HepG2 (cell line): ENCODE measurements around the gene ZBTB7B. TPM values are rescaled to one million over a fixed set of nuclear protein-coding genes. Genes with fewer than 3 reads are reported as not detected.

Source experiments
- CREB1 ChIP-seq, 2 experiments: fragments of 450-650 bp in 1 of 2; IDR thresholded peaks; 2 replicates each; pipeline ENCODE4 v1.6.1; 2016 to 2017; ENCODE audit warnings: control low read depth in 1 of 2, mild to moderate bottlenecking in 1 of 2, missing compliant biosample characterization in 1 of 2, missing genetic modification characterization in 1 of 2
- FOXA1 ChIP-seq, 2 experiments: fragments of 450-650 bp in 1 of 2; sonication (generic) in 1 of 2; formaldehyde crosslinking in 1 of 2; IDR thresholded peaks; 2 replicates each; pipeline versions ENCODE4 v1.4.0 to v1.6.1; 2016 to 2020; ENCODE audit warnings: missing genetic modification reagents in 1 of 2
- FOXM1 ChIP-seq: sonication (generic); formaldehyde crosslinking; IDR thresholded peaks from 2 replicates; pipeline ENCODE4 v1.5.0; 2020; ENCODE audit warnings: missing genetic modification reagents
- JUND ChIP-seq: sonication (generic); formaldehyde crosslinking; IDR thresholded peaks from 2 replicates; pipeline ENCODE4 v1.8.0; 2022; ENCODE audit warnings: mild to moderate bottlenecking, missing genetic modification reagents
- MAFG ChIP-seq: sonication (generic); formaldehyde crosslinking; IDR thresholded peaks from 2 replicates; pipeline ENCODE4 v1.5.1; 2020; ENCODE audit warnings: mild to moderate bottlenecking, missing genetic modification reagents
- MAFK ChIP-seq, 2 experiments: IDR thresholded peaks in 1 of 2; conservative IDR thresholded peaks in 1 of 2; 2 replicates each; pipeline ENCODE4 v1.6.1; 2011; ENCODE audit warnings: improper control_type of control experiment in 2 of 2, low read length in 2 of 2
- MATR3 ChIP-seq: sonication (generic); formaldehyde crosslinking; IDR thresholded peaks from 2 replicates; pipeline ENCODE4 v1.4.0; 2020; ENCODE audit warnings: missing genetic modification reagents
- RCOR2 ChIP-seq: IDR thresholded peaks from 2 replicates; pipeline ENCODE4 v1.6.1; 2016; ENCODE audit warnings: missing biosample characterization, missing genetic modification reagents
- SMARCC2 ChIP-seq: fragments of 450-650 bp; IDR thresholded peaks from 2 replicates; pipeline ENCODE4 v1.6.1; 2017; ENCODE audit warnings: antibody characterized with exemption, mild to moderate bottlenecking
- SNAI1 ChIP-seq: sonication (generic); formaldehyde crosslinking; IDR thresholded peaks from 2 replicates; pipeline ENCODE4 v1.5.0; 2020; ENCODE audit warnings: mild to moderate bottlenecking, missing genetic modification reagents, borderline replicate concordance
- SRF ChIP-seq: IDR thresholded peaks from 2 replicates; pipeline ENCODE4 v1.6.1; 2011; ENCODE audit warnings: mild to moderate bottlenecking, low read depth, low read length, moderate library complexity
- ZC3H13 ChIP-seq: sonication (generic); formaldehyde crosslinking; IDR thresholded peaks from 2 replicates; pipeline ENCODE4 v1.8.1; 2023; ENCODE audit warnings: mild to moderate bottlenecking, missing genetic modification reagents, moderate library complexity
- ZFYVE20 ChIP-seq: sonication (generic); formaldehyde crosslinking; IDR thresholded peaks from 2 replicates; pipeline ENCODE4 v1.8.0; 2023; ENCODE audit warnings: low read depth, mild to moderate bottlenecking, moderate library complexity, missing genetic modification reagents, borderline replicate concordance
- ZNF234 ChIP-seq: sonication (generic); formaldehyde crosslinking; conservative IDR thresholded peaks from 2 replicates; pipeline ENCODE4 v1.5.1; 2020; ENCODE audit warnings: mild to moderate bottlenecking, missing genetic modification reagents
- ZNF282 ChIP-seq: fragments of 450-650 bp; IDR thresholded peaks from 2 replicates; pipeline ENCODE4 v1.6.1; 2018; ENCODE audit not compliant: partially characterized antibody
- ZNF34 ChIP-seq: sonication (generic); formaldehyde crosslinking; IDR thresholded peaks from 2 replicates; pipeline ENCODE4 v1.4.0; 2020; ENCODE audit warnings: mild to moderate bottlenecking, missing genetic modification reagents, borderline replicate concordance
- ZNF468 ChIP-seq: sonication (generic); formaldehyde crosslinking; IDR thresholded peaks from 2 replicates; pipeline ENCODE4 v1.8.0; 2022; ENCODE audit warnings: mild to moderate bottlenecking, moderate library complexity, missing genetic modification reagents
- ZNF720 ChIP-seq: sonication (generic); formaldehyde crosslinking; IDR thresholded peaks from 2 replicates; pipeline ENCODE4 v1.4.0; 2020; ENCODE audit warnings: missing genetic modification reagents
- polyA plus RNA-seq, 8 experiments: library from polyadenylated mRNA; depleted of rRNA in 3 of 8; stranded (reverse) in 7 of 8; unstranded in 1 of 8; fragments of >200 nt; fragmentation: Illumina TruSeq in 4 of 8; extraction: Trizol in 4 of 8; gene quantifications; 2 replicates each; pipeline versions ENCODE4 v1.2.1 to v1.2.3, GENCODE V29; 2011 to 2016; ENCODE audit warnings: low read depth in 4 of 8, missing spikeins in 1 of 8, mixed read lengths in 1 of 8; ENCODE audit not compliant: insufficient read depth in 1 of 8
- total RNA-seq, 5 experiments: library from RNA; depleted of rRNA; stranded (reverse); fragments of >200 nt; fragmentation: Illumina TruSeq; extraction: Trizol; gene quantifications; 2 replicates each; pipeline ENCODE4 v1.2.3, GENCODE V29; 2016; ENCODE audit warnings: low read depth in 1 of 5
- TF ChIP-seq, protein P1 (sequence below): sonication (generic); formaldehyde crosslinking; IDR thresholded peaks from 2 replicates; pipeline ENCODE4 v1.4.0; 2020; ENCODE audit warnings: missing genetic modification reagents
- TF ChIP-seq, protein P2 (sequence below): sonication (generic); formaldehyde crosslinking; IDR thresholded peaks from 2 replicates; pipeline ENCODE4 v1.5.0; 2020; ENCODE audit warnings: mild to moderate bottlenecking, missing genetic modification reagents, borderline replicate concordance
- TF ChIP-seq, protein P3 (sequence below): sonication (generic); formaldehyde crosslinking; conservative IDR thresholded peaks from 2 replicates; pipeline ENCODE4 v1.8.0; 2022; ENCODE audit warnings: missing genetic modification reagents
- TF ChIP-seq, protein P4 (sequence below): sonication (generic); formaldehyde crosslinking; conservative IDR thresholded peaks from 2 replicates; pipeline ENCODE4 v1.4.0; 2020; ENCODE audit warnings: missing genetic modification reagents
- TF ChIP-seq, protein P5 (sequence below): IDR thresholded peaks from 2 replicates; pipeline ENCODE4 v1.6.1; 2016; ENCODE audit warnings: mild to moderate bottlenecking, missing biosample characterization, missing genetic modification reagents

Gene ZBTB7B
- total and polyA plus RNA-seq, 2 of the 13 experiments (the other 11 are each of a cell fraction or from before 2014, with no cell fraction given), result 15.5 to 17.5 TPM

DNA sequence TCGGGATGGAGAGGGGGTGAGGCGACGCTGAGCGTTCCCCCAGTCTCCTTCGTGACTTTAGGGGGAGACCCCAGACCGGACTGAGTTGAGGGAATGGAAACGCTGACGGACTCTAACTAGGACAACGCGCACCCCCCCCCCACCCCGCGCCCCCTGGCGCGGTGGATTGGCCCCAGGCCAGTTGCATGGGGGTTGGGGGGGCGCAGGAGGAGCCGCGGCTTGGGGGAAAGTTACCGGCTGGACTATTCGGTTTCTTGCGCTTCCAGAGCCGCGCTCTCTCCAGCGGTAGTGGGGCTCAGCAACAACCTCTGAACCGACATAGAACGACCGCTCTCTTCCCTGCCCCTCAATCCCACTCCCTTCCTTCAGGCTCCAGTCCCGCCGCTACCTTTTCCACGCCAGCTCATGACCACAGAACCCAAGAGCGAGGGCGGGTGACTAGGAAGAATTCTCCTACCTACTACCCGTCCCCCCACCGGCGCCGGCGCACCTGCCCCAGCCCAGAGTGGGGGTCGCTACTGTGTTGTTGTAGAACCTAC lies 694 bp downstream of the ZBTB7B start (continued):
- TF ChIP-seq, protein P1, sequence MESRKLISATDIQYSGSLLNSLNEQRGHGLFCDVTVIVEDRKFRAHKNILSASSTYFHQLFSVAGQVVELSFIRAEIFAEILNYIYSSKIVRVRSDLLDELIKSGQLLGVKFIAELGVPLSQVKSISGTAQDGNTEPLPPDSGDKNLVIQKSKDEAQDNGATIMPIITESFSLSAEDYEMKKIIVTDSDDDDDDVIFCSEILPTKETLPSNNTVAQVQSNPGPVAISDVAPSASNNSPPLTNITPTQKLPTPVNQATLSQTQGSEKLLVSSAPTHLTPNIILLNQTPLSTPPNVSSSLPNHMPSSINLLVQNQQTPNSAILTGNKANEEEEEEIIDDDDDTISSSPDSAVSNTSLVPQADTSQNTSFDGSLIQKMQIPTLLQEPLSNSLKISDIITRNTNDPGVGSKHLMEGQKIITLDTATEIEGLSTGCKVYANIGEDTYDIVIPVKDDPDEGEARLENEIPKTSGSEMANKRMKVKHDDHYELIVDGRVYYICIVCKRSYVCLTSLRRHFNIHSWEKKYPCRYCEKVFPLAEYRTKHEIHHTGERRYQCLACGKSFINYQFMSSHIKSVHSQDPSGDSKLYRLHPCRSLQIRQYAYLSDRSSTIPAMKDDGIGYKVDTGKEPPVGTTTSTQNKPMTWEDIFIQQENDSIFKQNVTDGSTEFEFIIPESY (CRISPR knock-in tag), result no peak
- no peak for TF ChIP-seq ZFYVE20 (CRISPR knock-in tag)
- no peak for TF ChIP-seq MAFK (conservative IDR thresholded peaks at IDR 0.05 in 1 of 2, IDR thresholded peaks at IDR 0.05 in 1 of 2; ENCODE audit: low read length in 2 of 2)
- TF ChIP-seq JUND (CRISPR knock-in tag), result no peak
- TF ChIP-seq, protein P2, sequence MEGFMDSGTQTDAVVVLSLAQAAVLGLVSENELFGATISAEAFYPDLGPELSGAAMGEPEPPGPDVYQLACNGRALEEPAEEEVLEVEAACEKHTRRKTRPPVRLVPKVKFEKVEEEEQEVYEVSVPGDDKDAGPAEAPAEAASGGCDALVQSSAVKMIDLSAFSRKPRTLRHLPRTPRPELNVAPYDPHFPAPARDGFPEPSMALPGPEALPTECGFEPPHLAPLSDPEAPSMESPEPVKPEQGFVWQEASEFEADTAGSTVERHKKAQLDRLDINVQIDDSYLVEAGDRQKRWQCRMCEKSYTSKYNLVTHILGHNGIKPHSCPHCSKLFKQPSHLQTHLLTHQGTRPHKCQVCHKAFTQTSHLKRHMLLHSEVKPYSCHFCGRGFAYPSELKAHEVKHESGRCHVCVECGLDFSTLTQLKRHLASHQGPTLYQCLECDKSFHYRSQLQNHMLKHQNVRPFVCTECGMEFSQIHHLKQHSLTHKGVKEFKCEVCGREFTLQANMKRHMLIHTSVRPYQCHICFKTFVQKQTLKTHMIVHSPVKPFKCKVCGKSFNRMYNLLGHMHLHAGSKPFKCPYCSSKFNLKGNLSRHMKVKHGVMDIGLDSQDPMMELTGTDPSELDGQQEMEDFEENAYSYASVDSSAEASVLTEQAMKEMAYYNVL (CRISPR knock-in tag), result no peak
- TF ChIP-seq ZNF234, result no peak
- no peak for TF ChIP-seq ZNF34
- TF ChIP-seq, protein P3, sequence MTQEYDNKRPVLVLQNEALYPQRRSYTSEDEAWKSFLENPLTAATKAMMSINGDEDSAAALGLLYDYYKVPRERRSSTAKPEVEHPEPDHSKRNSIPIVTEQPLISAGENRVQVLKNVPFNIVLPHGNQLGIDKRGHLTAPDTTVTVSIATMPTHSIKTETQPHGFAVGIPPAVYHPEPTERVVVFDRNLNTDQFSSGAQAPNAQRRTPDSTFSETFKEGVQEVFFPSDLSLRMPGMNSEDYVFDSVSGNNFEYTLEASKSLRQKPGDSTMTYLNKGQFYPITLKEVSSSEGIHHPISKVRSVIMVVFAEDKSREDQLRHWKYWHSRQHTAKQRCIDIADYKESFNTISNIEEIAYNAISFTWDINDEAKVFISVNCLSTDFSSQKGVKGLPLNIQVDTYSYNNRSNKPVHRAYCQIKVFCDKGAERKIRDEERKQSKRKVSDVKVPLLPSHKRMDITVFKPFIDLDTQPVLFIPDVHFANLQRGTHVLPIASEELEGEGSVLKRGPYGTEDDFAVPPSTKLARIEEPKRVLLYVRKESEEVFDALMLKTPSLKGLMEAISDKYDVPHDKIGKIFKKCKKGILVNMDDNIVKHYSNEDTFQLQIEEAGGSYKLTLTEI (CRISPR knock-in tag), result no peak
- TF ChIP-seq FOXA1 (IDR thresholded peaks at IDR 0.05), result no peak
- no peak for TF ChIP-seq FOXA1 (CRISPR knock-in tag; IDR thresholded peaks at IDR 0.05)
- no peak for TF ChIP-seq RCOR2 (CRISPR knock-in tag)
- no peak for TF ChIP-seq ZNF720 (CRISPR knock-in tag)
- TF ChIP-seq MATR3 (CRISPR knock-in tag), result no peak
- TF ChIP-seq, protein P4, sequence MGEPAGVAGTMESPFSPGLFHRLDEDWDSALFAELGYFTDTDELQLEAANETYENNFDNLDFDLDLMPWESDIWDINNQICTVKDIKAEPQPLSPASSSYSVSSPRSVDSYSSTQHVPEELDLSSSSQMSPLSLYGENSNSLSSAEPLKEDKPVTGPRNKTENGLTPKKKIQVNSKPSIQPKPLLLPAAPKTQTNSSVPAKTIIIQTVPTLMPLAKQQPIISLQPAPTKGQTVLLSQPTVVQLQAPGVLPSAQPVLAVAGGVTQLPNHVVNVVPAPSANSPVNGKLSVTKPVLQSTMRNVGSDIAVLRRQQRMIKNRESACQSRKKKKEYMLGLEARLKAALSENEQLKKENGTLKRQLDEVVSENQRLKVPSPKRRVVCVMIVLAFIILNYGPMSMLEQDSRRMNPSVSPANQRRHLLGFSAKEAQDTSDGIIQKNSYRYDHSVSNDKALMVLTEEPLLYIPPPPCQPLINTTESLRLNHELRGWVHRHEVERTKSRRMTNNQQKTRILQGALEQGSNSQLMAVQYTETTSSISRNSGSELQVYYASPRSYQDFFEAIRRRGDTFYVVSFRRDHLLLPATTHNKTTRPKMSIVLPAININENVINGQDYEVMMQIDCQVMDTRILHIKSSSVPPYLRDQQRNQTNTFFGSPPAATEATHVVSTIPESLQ, result no peak
- no peak for TF ChIP-seq ZC3H13
- no peak for TF ChIP-seq ZNF468
- no peak for TF ChIP-seq ZNF282
- no peak for TF ChIP-seq FOXM1 (CRISPR knock-in tag)
- TF ChIP-seq MAFG, result no peak
- no peak for TF ChIP-seq CREB1 (IDR thresholded peaks at IDR 0.05)
- TF ChIP-seq CREB1 (CRISPR knock-in tag; IDR thresholded peaks at IDR 0.05), result no peak
- TF ChIP-seq SMARCC2, result no peak
- TF ChIP-seq SRF, result no peak
- TF ChIP-seq, protein P5, sequence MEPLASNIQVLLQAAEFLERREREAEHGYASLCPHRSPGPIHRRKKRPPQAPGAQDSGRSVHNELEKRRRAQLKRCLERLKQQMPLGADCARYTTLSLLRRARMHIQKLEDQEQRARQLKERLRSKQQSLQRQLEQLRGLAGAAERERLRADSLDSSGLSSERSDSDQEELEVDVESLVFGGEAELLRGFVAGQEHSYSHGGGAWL, result no peak
- no peak for TF ChIP-seq SNAI1 (CRISPR knock-in tag)
